Right lobe of liver (tissue), 6 donors: Measurements from ENCODE around the gene AGAP3. TPM values are rescaled to one million over a fixed set of nuclear protein-coding genes. Genes with fewer than 3 reads are reported as not detected.

ENCODE experiments used
- ATAC-seq, 4 donors: fragments of 200-7000 bp; cut with Tn5 transposase; one replicate each; pipeline ENCODE4 v1.9.1; 2020; ENCODE audit warnings: mild to moderate bottlenecking in 4 of 4, moderate library complexity in 4 of 4
- DNase-seq, 3 donors: peaks; one replicate each; pipeline ENCODE4 v3.0.0-alpha.2; 2020
- H3K27ac ChIP-seq, 3 donors: fragments of 200-600 bp; one replicate each; pipeline ENCODE4 v1.8.0; 2022
- H3K27me3 ChIP-seq, 2 donors: fragments of 200-600 bp; one replicate each; pipeline ENCODE4 v1.8.0; 2022
- H3K36me3 ChIP-seq, 4 donors: fragments of 200-600 bp; sonication (generic) in 1 of 4; one replicate each; pipeline versions ENCODE4 v1.5.1 to v1.8.0; 2017 to 2022; ENCODE audit warnings: control low read depth in 1 of 4
- H3K4me1 ChIP-seq, 4 donors: fragments of 200-600 bp; sonication (generic) in 1 of 4; one replicate each; pipeline versions ENCODE4 v1.5.1 to v1.8.0; 2017 to 2022; ENCODE audit warnings: control low read depth in 1 of 4
- H3K4me3 ChIP-seq, 3 donors: fragments of 200-600 bp; one replicate each; pipeline ENCODE4 v1.8.0; 2022
- H3K9me3 ChIP-seq, 4 donors: fragments of 200-600 bp; sonication (generic) in 1 of 4; one replicate each; pipeline versions ENCODE4 v1.5.1 to v1.8.0; 2017 to 2022; ENCODE audit warnings: control low read depth in 1 of 4
- POLR2A ChIP-seq: fragments of 450-650 bp; IDR thresholded peaks from one replicate; pipeline ENCODE4 v1.6.1; 2017; ENCODE audit warnings: antibody characterized with exemption, mild to moderate bottlenecking
- WGBS: methylation state at CpG from one replicate; pipeline ENCODE4 v1.1.6; 2018; ENCODE audit warnings: low coverage, low lambda C conversion rate; ENCODE audit not compliant: insufficient coverage; ENCODE audit errors: missing lambda C conversion rate; 5-methylcytosine and 5-hydroxymethylcytosine counted together
- intact Hi-C, 2 donors: fragments of 100-400 bp; cut with DNase I; formaldehyde crosslinking; loops; one replicate each; pipeline versions ENCODE4 v1.11.2 to v1.14.1; 2022
- total RNA-seq, 6 experiments: library from RNA; depleted of rRNA in 2 of 6; stranded (reverse); fragments of >200 nt in 2 of 6; fragmentation: NEBNext Ultra II Directional in 3 of 6; extraction: Animal tissue kit (Norgen Biotek cat#: 25700) in 3 of 6; gene quantifications; one replicate each; pipeline versions ENCODE4 v1.1.0 to v1.2.4, GENCODE V29; 2016 to 2023
- TF ChIP-seq, protein P1 (sequence below), 4 donors: fragments of 200-600 bp in 3 of 4; fragments of 450-650 bp in 1 of 4; IDR thresholded peaks; one replicate each; pipeline versions ENCODE4 v1.5.1 to v1.8.0; 2016 to 2022; ENCODE audit warnings: antibody characterized with exemption in 4 of 4, mild to moderate bottlenecking in 2 of 4
- donor health status: DM: no; HTN: yes; CAD: no.
- donor health status: DM: no; HTN: no; CAD: no.
- donor health status: DM: no; HTN: no; CAD: no.
- donor health status: DM: no; HTN: yes; CAD: no.
- donor health status: DM: no; HTN: yes; CAD: no.

Gene AGAP3
- total RNA-seq, 6 experiments from 2014 or later: 36.3 to 44.3 (median 39.5) TPM

GRCh38 chr7:151186640-151187408 lies 100.5 kb downstream of the AGAP3 start, which contains the start of gene ASB10:
Gene ASB10, minus strand, starts transcription at chr7:151187250. Its CDS starts 120 bp downstream, at chr7:151187130.
- ATAC-seq (peak in 1 of 4 donors; percentile 8), DNase-seq (no peak)
- Histone ChIP-seq H3K27me3 (no peaks in the 10 kb centered on the region), H3K4me1 (no peaks in the 10 kb centered on the region), H3K27ac (no peak within 1 kb of the TSS), H3K36me3 (no peaks in the 10 kb centered on the region), H3K4me3 (no peak within 1 kb of the TSS), H3K9me3 (no peaks in the 10 kb centered on the region)
- intact Hi-C loops: no loop called here
- 89% methylated on average over 10 of the region's 22 CpGs for WGBS
- TF ChIP-seq, protein P1, sequence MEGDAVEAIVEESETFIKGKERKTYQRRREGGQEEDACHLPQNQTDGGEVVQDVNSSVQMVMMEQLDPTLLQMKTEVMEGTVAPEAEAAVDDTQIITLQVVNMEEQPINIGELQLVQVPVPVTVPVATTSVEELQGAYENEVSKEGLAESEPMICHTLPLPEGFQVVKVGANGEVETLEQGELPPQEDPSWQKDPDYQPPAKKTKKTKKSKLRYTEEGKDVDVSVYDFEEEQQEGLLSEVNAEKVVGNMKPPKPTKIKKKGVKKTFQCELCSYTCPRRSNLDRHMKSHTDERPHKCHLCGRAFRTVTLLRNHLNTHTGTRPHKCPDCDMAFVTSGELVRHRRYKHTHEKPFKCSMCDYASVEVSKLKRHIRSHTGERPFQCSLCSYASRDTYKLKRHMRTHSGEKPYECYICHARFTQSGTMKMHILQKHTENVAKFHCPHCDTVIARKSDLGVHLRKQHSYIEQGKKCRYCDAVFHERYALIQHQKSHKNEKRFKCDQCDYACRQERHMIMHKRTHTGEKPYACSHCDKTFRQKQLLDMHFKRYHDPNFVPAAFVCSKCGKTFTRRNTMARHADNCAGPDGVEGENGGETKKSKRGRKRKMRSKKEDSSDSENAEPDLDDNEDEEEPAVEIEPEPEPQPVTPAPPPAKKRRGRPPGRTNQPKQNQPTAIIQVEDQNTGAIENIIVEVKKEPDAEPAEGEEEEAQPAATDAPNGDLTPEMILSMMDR (IDR thresholded peaks at IDR 0.05): no peak
- TF ChIP-seq POLR2A: no peak

GRCh38 chr7:151187409-151188251 lies 101.4 kb downstream of the AGAP3 start:
- H3K4me3 ChIP-seq: no peak overlapping the region
- DNase-seq (peak in 1 of 3 donors; percentile 51), ATAC-seq (peak in 1 of 4 donors; percentile 5)
- no peaks in the 10 kb centered on the region for H3K27me3 ChIP-seq
- no peaks in the 10 kb centered on the region for H3K4me1 ChIP-seq
- TF ChIP-seq POLR2A: no peak
- TF ChIP-seq, protein P1 (IDR thresholded peaks at IDR 0.05): no peak
- no peaks in the 10 kb centered on the region for H3K36me3 ChIP-seq
- intact Hi-C loops: no loop called here
- H3K27ac ChIP-seq: no peak overlapping the region
- WGBS: 60% methylated on average over 1 of the region's 22 CpGs
- no peaks in the 10 kb centered on the region for H3K9me3 ChIP-seq

GRCh38 chr7:151188252-151188542 lies 101.9 kb downstream of the AGAP3 start:
- Histone ChIP-seq H3K36me3 (no peaks in the 10 kb centered on the region), H3K27ac (no peak overlapping the region), H3K4me3 (no peak overlapping the region), H3K4me1 (no peaks in the 10 kb centered on the region), H3K27me3 (no peaks in the 10 kb centered on the region), H3K9me3 (no peaks in the 10 kb centered on the region)
- DNase-seq (no peak), ATAC-seq (no peak)
- WGBS: 57% methylated on average over 5 of the region's 5 CpGs
- intact Hi-C loops: no loop called here
- no peak for TF ChIP-seq POLR2A
- TF ChIP-seq, protein P1 (IDR thresholded peaks at IDR 0.05): no peak

DNA sequence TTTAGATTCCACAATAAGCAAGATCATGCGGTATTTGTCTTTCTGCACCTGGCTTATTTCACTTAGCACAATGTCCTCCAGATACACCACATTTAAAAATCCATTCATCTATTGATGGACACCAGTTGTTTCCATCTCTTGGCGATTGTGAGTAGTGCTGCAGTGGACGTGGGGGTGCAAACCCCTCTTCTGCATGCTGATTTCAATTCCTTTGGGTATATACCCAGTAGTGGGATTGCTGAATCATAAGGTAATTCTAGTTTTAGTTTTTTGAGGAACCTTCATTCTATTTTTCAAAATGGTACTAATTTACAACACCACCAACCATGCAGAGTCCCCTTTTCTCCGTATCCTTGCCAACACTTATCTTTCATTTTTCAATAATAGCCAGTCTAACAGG lies 102.8 kb downstream of the AGAP3 start:
- Histone ChIP-seq H3K27ac (no peak overlapping the region), H3K27me3 (no peaks in the 10 kb centered on the region), H3K4me3 (no peak overlapping the region), H3K4me1 (no peaks in the 10 kb centered on the region), H3K9me3 (no peaks in the 10 kb centered on the region), H3K36me3 (no peaks in the 10 kb centered on the region)
- ATAC-seq: no peak
- TF ChIP-seq, protein P1 (IDR thresholded peaks at IDR 0.05): no peak
- TF ChIP-seq POLR2A: no peak
- WGBS: 60% methylated on average over 4 of the region's 4 CpGs
- intact Hi-C loops: no loop called here
- no peak for DNase-seq
